CD4-positive, alpha-beta T cell treated with Interleukin-12 subunit alpha and Interleukin-12 subunit beta, for 1 hour (primary cell): ENCODE measurements around the gene PNKD.

Experiments
- DNase-seq: peaks from one replicate; pipeline ENCODE4 v3.0.0-alpha.2; 2020

Gene PNKD

DNA sequence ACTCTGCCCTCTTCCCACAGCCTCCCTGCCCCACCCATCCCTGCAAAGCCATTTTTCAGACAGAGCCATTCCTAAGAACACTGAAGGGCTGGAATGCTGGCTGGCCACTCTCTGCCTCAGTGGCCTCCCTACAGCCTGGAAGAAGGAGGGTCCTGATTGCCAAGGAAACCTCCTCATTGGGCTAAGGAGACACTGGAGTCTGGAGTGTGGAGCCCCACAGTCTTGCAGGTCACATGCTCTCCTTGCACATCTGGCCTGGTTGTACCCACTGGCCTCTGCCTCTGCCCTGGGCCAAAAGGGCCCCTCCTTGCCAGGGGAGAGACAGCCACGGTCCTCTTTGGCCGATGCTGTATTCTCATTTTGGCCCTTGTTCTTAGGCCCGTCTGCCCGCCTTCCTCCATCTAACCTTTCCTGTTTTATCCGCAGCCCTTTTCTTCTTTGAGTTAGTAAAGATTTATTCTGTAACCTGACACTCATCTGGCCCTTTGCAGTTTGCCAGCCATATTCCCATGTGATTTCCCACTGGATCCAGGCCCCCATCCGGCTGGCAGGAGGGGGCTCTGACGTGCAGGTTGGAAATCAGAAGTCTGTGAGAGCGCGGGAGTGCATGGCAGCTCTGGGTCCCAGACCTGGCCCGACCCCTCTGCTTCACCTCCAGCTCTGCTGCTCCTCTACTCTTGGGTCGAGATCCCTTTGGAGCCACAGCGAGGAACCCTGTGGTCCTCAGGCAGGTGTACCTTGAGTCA is 75.3 kb downstream of the PNKD start:
- DNase-seq = no peak

GRCh38 chr2:218347172-218347571 is 76.9 kb downstream of the PNKD start:
- DNase-seq = no peak

- DNase-seq = no peak
These were observed 83.7 kb downstream of the PNKD start for GRCh38 chr2:218354045-218354444.

DNA sequence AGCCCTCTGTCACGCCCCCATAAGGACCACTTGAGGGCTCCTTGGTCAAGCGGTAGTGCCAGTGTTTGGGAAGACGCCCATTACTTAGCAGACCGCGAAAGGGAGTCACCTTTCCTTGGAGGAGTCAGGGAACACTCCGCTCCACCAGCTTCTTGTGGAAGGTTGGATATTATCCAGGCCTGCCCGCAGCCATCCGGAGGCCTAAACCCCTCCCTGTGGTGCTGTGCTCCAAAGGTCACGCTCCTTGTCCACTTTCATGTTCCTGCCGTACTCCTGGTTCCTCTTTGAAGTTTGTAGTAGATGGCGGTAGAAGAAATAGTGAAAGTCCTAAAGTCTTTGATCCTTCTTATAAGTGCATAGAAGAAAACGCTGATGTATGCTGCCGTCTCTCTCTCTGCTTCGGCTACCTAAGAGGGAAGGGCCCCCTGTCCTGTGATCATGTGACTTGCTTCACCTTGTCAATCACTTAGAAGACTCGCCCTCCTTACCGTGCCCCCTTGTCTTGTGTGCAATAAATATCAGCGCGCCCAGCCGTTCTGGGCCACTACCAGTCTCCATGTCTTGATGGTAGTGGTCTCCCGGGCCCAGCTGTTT is 84.6 kb downstream of the PNKD start:
- DNase-seq = no peak

- DNase-seq = no peak
These were observed 87.2 kb downstream of the PNKD start for GRCh38 chr2:218357236-218358177.

- no peak for DNase-seq
These were observed 90.1 kb downstream of the PNKD start for GRCh38 chr2:218360453-218360852.

GRCh38 chr2:218362606-218363005 is 92.3 kb downstream of the PNKD start:
- no peak for DNase-seq

DNA sequence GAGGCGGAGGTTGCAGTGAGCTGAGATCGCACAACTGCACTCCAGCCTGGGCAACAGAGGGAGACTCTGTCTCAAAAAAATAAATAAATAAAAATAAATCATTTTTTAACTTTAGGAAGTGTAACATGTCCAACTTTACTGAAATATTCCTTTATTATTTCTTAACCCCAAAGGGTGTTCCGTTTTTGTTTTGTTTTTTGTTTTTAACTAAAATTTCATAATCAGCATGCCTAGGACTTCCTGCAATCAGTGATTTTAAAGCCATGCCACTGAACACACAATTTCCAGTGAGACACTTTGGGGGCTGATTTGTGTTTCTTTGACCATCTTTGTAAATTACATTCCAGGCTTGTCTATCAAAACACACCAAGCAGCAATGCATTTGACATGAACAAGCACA is 93.4 kb downstream of the PNKD start:
- DNase-seq = no peak

- no peak for DNase-seq
These were observed 93.9 kb downstream of the PNKD start for GRCh38 chr2:218364196-218364595.

DNA sequence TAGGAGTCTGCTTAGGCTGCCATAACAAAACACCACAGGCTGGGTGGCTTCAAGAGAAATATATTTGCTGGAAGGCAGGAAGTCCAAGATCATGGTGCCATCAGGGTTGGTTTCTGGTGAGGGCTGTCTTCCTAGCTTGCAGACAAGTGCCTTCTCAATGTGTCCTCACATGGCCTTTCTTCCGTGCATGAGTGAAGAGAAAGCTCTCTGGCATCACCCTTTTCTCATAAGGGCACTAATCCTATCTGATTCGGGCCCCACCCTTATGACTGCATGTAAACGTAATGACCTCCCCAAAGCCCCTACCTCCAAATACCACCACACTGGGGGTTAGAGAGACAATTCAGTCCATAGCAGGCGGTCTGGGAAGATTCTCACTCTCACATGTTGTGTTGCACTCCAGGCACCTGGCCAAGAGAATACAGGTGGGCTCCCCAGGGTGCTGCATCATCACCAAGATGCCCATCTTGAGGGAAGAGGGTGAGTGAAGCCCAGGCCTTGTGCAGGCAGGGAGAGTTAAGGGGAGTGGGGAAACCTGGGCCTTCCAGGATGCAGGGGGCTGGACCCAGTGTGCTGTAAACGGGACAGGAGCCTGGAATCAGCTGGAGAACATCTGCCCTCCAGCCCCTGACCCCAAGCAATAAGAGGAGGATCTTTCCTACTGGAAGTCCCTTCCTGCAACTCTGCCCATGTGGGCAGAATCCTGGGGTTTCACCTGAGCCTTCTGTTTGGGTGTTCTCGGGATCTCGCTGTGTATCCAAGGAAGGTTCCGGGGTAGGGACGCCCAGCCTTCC is 96.5 kb downstream of the PNKD start:
- DNase-seq = no peak

DNA sequence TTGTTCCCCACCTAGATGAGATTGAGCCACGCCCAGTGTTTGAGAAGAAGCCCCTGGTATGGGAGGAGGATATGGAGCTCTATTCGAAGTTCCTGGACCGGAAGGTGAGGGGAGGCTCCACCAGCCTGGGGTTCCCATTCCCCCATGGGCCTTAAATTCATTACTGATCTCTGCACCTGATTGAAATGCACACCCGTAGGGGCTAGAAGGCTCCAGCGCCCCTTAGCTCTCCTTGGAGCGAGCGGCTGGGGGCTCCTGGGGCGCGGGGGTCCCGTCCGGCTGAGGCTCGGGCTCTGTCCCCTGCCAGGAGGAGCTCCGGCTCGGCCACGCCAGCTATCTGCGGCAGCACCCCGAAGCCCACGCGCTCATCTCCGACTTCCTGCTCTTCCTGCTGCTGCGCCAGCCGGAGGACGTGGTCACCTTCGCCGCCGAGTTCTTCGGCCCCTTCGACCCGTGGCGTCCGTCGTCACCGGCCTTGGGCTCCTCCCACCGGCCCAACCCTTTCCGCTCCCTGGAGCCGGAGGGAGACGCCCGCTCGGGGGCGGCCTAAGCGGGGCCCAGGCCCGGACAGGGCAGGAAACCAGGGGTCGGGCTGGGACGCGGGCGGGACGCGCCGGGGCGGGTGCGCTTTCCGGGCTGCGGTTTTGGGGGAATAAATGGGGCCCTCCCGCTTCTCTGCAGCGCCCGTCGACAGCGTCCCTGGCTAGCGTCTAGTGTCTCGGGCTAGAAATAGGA is 97.3 kb downstream of the PNKD start:
- DNase-seq = peak; percentile 83

DNA sequence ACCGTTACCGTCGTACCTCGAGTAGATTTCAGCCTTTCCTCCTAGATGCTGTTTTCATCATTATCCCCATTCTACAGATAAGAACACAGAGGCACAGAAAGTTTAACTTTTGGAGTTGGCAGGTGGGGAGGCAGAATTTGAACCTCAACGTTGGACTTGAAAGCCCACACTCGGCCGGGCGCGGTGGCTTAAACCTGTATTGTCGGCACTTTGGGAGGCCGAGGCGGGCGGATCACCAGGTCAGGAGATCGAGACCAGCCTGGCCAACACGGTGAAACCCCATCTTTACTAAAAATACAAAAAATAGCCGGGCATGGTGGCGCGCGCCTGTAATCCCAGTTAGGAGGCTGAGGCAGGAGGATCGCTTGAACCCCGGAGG is 97.8 kb downstream of the PNKD start:
- DNase-seq = no peak

- DNase-seq = no peak
These were observed 98.4 kb downstream of the PNKD start for GRCh38 chr2:218368621-218369153.

GRCh38 chr2:218369330-218369729 is 99.0 kb downstream of the PNKD start:
- DNase-seq = no peak

DNA sequence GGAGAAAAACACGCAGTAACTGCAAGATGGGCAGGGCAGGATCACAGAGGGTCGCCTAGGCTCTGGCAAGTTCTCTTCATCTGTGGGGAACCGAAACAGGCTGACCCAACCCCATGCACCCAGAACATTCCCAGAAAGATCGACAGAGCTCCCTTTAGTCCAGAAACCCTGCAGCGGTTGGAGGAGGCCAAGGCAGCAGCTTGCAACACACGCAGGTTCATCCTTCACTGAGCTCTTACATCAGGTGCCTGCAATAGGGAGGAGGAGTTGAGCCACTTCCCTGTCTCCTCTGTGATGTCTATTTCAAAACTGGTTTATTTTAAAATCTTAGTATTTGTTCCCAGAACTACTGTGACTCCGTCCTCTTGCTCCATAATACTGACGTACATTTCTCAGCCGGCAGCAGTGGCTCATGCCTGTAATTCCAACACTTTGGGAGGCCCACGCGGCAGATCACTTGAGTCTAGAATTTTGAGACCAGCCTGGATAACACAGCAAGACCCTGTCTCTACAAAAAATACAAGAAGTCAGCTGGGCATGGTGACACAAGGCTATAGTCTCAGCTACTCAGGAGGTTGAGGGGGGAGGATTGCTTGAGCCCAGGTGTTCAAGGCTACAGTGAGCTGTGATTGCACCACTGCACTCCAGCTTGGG is 100.2 kb downstream of the PNKD start:
- no peak for DNase-seq

DNA sequence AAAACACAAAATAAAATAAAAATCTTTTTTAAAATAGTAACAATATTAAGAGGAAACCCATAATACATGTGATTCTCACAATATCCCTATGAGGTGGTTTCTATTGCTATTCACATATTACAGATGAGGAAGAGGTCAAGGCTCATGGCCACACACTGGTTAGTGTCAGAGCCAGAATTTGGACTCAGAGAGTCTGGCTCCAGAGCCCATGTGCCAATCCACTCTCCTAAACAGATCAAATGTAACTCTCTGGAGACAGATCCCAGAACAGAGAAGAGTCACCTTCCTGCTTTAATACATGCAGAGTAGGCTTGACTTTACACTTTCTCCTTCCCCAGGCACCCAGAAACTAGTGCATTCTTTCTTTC is 101.6 kb downstream of the PNKD start:
- no peak for DNase-seq

DNA sequence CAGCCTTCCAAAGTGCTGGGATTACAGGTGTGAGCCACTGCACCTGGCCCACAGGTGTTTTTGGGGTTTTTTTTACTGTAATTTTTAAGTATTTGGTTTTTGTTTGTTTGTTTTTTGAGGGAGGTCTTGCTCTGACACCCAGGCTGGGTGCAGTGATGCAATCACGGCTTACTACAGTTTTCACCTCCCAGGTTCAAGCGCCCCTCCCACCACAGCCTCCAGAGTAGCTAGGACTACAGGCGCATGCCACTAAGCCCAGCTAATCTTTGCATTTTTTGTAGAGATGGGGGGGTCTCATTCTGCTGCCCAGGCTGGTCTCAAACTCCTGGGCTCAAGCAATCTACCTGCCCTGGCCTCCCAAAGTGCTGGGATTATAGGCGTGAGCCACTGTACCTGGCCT is 104.5 kb downstream of the PNKD start:
- no peak for DNase-seq

GRCh38 chr2:218375212-218375611 is 104.9 kb downstream of the PNKD start:
- no peak for DNase-seq

DNA sequence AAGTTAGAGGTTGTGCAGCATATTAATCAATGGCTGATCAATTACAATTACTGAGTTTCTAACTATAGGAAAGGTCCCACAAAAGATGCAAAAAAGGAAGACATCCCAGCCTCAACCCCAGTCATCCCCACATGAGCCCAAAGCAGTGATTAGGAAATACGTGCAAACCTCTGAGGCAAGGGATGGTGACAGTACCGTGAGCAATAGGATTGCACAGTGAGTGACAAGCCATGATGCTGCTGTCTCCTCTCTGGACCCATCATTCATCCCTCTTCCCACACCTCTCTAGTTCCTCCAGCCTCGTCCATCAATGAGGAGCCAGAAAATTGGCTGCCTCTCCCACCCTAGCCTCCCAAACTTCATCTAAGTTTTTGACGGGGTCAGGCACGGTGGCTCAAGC is 107.7 kb downstream of the PNKD start:
- no peak for DNase-seq

- DNase-seq = no peak
These were observed 111.6 kb downstream of the PNKD start, which contains the start of gene SLC11A1 for GRCh38 chr2:218381916-218382366. SLC11A1 (plus strand) TSS chr2:218382273; CDS start chr2:218382369, 96 bp downstream.

DNA sequence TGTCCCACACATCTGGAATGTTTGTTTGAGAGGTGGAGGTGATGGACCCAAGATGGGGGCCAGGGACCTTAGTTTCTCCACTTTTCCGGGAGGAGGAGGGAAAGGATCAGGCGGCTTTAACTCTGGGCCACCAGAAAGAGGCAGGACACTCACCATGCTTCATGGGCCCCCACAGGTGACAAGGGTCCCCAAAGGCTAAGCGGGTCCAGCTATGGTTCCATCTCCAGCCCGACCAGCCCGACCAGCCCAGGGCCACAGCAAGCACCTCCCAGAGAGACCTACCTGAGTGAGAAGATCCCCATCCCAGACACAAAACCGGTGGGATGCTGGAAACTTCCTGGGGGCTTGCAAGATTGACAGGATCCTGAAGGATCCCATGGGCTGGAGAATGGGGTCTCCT is 112.5 kb downstream of the PNKD start:
- no peak for DNase-seq
